ENCODE results near the gene SRCAP. TPM values are rescaled to one million over a fixed set of nuclear protein-coding genes. Genes with fewer than 3 reads are reported as not detected.

SRCAP gene
- total RNA-seq, 1 experiment from 2014 or later, result 22.0 TPM

- DNase-seq, result peak in 1 of 2 experiments; percentile 84
- Histone ChIP-seq H3K4me1 (peaks cover 5% of the 10 kb centered on the region; the same call in 1 of the 2 replicates), H3K27ac (peak overlapping the region; percentile 56), H3K27me3 (no peaks in the 10 kb centered on the region), H3K4me3 (peak overlapping the region; percentile 67), H3K9me3 (replicated peaks) (no peaks in the 10 kb centered on the region), H3K36me3 (peaks cover 15% of the 10 kb centered on the region)
Observed at GRCh38 chr16:30658731-30659506, 40.1 kb upstream of the SRCAP start.

- Histone ChIP-seq H3K4me3 (peak overlapping the region; percentile 67), H3K27me3 (no peaks in the 10 kb centered on the region), H3K9me3 (replicated peaks) (no peaks in the 10 kb centered on the region), H3K27ac (no peak overlapping the region), H3K4me1 (peaks cover 5% of the 10 kb centered on the region; the same call in 1 of the 2 replicates), H3K36me3 (peaks cover 15% of the 10 kb centered on the region)
- no peak for DNase-seq
Observed at GRCh38 chr16:30659507-30660423, 39.2 kb upstream of the SRCAP start.

- Histone ChIP-seq H3K36me3 (peaks cover 19% of the 10 kb centered on the region), H3K9me3 (replicated peaks) (no peaks in the 10 kb centered on the region), H3K27me3 (no peaks in the 10 kb centered on the region), H3K27ac (no peak overlapping the region), H3K4me3 (peak overlapping the region; percentile 67), H3K4me1 (peaks cover 5% of the 10 kb centered on the region; the same call in 1 of the 2 replicates)
- no peak for DNase-seq
Observed at GRCh38 chr16:30660424-30661261, 38.3 kb upstream of the SRCAP start.

GRCh38 chr16:30662449-30662848, 36.5 kb upstream of the SRCAP start:
- no peak overlapping the region for H3K4me3 ChIP-seq
- H3K9me3 ChIP-seq (replicated peaks), result no peaks in the 10 kb centered on the region
- peaks cover 5% of the 10 kb centered on the region; the same call in 1 of the 2 replicates for H3K4me1 ChIP-seq
- DNase-seq, result no peak
- H3K27ac ChIP-seq, result no peak overlapping the region
- peaks cover 32% of the 10 kb centered on the region for H3K36me3 ChIP-seq
- H3K27me3 ChIP-seq, result no peaks in the 10 kb centered on the region

- H3K27ac ChIP-seq, result no peak overlapping the region
- DNase-seq, result no peak
- no peaks in the 10 kb centered on the region for H3K9me3 ChIP-seq (replicated peaks)
- peaks cover 5% of the 10 kb centered on the region; the same call in 1 of the 2 replicates for H3K4me1 ChIP-seq
- H3K27me3 ChIP-seq, result no peaks in the 10 kb centered on the region
- peaks cover 38% of the 10 kb centered on the region for H3K36me3 ChIP-seq
- no peak overlapping the region for H3K4me3 ChIP-seq
Observed at GRCh38 chr16:30663038-30663437, 35.9 kb upstream of the SRCAP start.

- Histone ChIP-seq H3K27me3 (no peaks in the 10 kb centered on the region), H3K27ac (no peak overlapping the region), H3K4me3 (no peak overlapping the region), H3K4me1 (peaks cover 5% of the 10 kb centered on the region; the same call in 1 of the 2 replicates), H3K36me3 (peaks cover 45% of the 10 kb centered on the region), H3K9me3 (replicated peaks) (no peaks in the 10 kb centered on the region)
- DNase-seq, result no peak
Observed at GRCh38 chr16:30663820-30664219, 35.2 kb upstream of the SRCAP start.

GRCh38 chr16:30664616-30665109, 34.3 kb upstream of the SRCAP start:
- no peak overlapping the region for H3K4me3 ChIP-seq
- H3K27me3 ChIP-seq, result no peaks in the 10 kb centered on the region
- H3K9me3 ChIP-seq (replicated peaks), result no peaks in the 10 kb centered on the region
- H3K4me1 ChIP-seq, result peaks cover 5% of the 10 kb centered on the region; the same call in 1 of the 2 replicates
- H3K27ac ChIP-seq, result no peak overlapping the region
- no peak for DNase-seq
- H3K36me3 ChIP-seq, result peaks cover 48% of the 10 kb centered on the region

- Histone ChIP-seq H3K4me1 (peaks cover 3% of the 10 kb centered on the region; the same call in 1 of the 2 replicates), H3K36me3 (peaks cover 52% of the 10 kb centered on the region), H3K27me3 (no peaks in the 10 kb centered on the region), H3K4me3 (no peak overlapping the region), H3K27ac (no peak overlapping the region), H3K9me3 (replicated peaks) (no peaks in the 10 kb centered on the region)
- DNase-seq, result no peak
Observed at GRCh38 chr16:30665155-30665829, 33.7 kb upstream of the SRCAP start.

GRCh38 chr16:30665830-30666190, 33.2 kb upstream of the SRCAP start:
- Histone ChIP-seq H3K27me3 (no peaks in the 10 kb centered on the region), H3K4me1 (no peaks in the 10 kb centered on the region), H3K9me3 (replicated peaks) (no peaks in the 10 kb centered on the region), H3K4me3 (no peak overlapping the region), H3K27ac (no peak overlapping the region), H3K36me3 (peaks cover 52% of the 10 kb centered on the region)
- DNase-seq, result no peak

GRCh38 chr16:30666681-30667080, 32.3 kb upstream of the SRCAP start:
- no peak overlapping the region for H3K4me3 ChIP-seq
- H3K27ac ChIP-seq, result no peak overlapping the region
- no peaks in the 10 kb centered on the region for H3K4me1 ChIP-seq
- no peaks in the 10 kb centered on the region for H3K9me3 ChIP-seq (replicated peaks)
- no peak for DNase-seq
- peaks cover 50% of the 10 kb centered on the region for H3K36me3 ChIP-seq
- no peaks in the 10 kb centered on the region for H3K27me3 ChIP-seq

GRCh38 chr16:30667361-30667905, 31.5 kb upstream of the SRCAP start:
- no peak overlapping the region for H3K27ac ChIP-seq
- no peaks in the 10 kb centered on the region for H3K4me1 ChIP-seq
- peaks cover 48% of the 10 kb centered on the region for H3K36me3 ChIP-seq
- no peaks in the 10 kb centered on the region for H3K27me3 ChIP-seq
- no peaks in the 10 kb centered on the region for H3K9me3 ChIP-seq (replicated peaks)
- H3K4me3 ChIP-seq, result no peak overlapping the region
- no peak for DNase-seq

- Histone ChIP-seq H3K36me3 (peaks cover 40% of the 10 kb centered on the region), H3K4me3 (no peak overlapping the region)
Observed at GRCh38 chr16:30668393-30668792, 30.6 kb upstream of the SRCAP start.

GRCh38 chr16:30669026-30669902, 29.7 kb upstream of the SRCAP start:
- H3K9me3 ChIP-seq (replicated peaks), result no peaks in the 10 kb centered on the region
- H3K4me1 ChIP-seq, result no peaks in the 10 kb centered on the region
- H3K27ac ChIP-seq, result no peak overlapping the region
- H3K36me3 ChIP-seq, result peaks cover 37% of the 10 kb centered on the region
- no peak for DNase-seq
- no peaks in the 10 kb centered on the region for H3K27me3 ChIP-seq
- no peak overlapping the region for H3K4me3 ChIP-seq

More at GRCh38 chr16:30668393-30668792, 30.6 kb upstream of the SRCAP start:
- DNase-seq, result no peak
- Histone ChIP-seq H3K4me1 (no peaks in the 10 kb centered on the region), H3K27me3 (no peaks in the 10 kb centered on the region), H3K27ac (no peak overlapping the region), H3K9me3 (replicated peaks) (no peaks in the 10 kb centered on the region)

Data from SJCRH30 (cell line).